Suprapubic skin (tissue), 4 donors: ENCODE measurements around the gene FOXQ1. TPM values are rescaled to one million over a fixed set of nuclear protein-coding genes. Genes with fewer than 3 reads are reported as not detected.

Source experiments
- DNase-seq, 2 donors: peaks; one replicate each; pipeline ENCODE4 v3.0.0-alpha.2; 2019; ENCODE audit warnings: low spot score in 2 of 2
- H3K27ac ChIP-seq: fragments of 200-600 bp; sonication (generic); one replicate; pipeline ENCODE4 v1.5.1; 2019
- H3K27me3 ChIP-seq: fragments of 200-600 bp; sonication (generic); one replicate; pipeline ENCODE4 v1.5.1; 2019
- H3K36me3 ChIP-seq: fragments of 200-600 bp; sonication (generic); one replicate; pipeline ENCODE4 v1.5.1; 2019
- H3K4me1 ChIP-seq: fragments of 200-600 bp; sonication (generic); one replicate; pipeline ENCODE4 v1.5.1; 2019
- H3K4me3 ChIP-seq: fragments of 200-600 bp; sonication (generic); one replicate; pipeline ENCODE4 v1.5.1; 2019; ENCODE audit warnings: mild to moderate bottlenecking
- H3K9me3 ChIP-seq: fragments of 200-600 bp; sonication (generic); one replicate; pipeline ENCODE4 v1.5.1; 2019
- CTCF ChIP-seq, 2 donors: fragments of 200-600 bp in 1 of 2; fragments of 450-650 bp in 1 of 2; sonication (generic) in 1 of 2; IDR thresholded peaks; one replicate each; pipeline ENCODE4 v1.5.1; 2016 to 2019; ENCODE audit warnings: antibody characterized with exemption in 2 of 2, mild to moderate bottlenecking in 1 of 2, moderate library complexity in 1 of 2
- EP300 ChIP-seq: sonication (generic); formaldehyde crosslinking; IDR thresholded peaks from one replicate; pipeline ENCODE4 v1.6.1; 2017; ENCODE audit warnings: antibody characterized with exemption
- POLR2A ChIP-seq, 2 donors: fragments of 450-650 bp; IDR thresholded peaks; one replicate each; pipeline ENCODE4 v1.6.1; 2017; ENCODE audit warnings: antibody characterized with exemption in 2 of 2, mild to moderate bottlenecking in 2 of 2, moderate library complexity in 2 of 2
- POLR2AphosphoS5 ChIP-seq, 3 donors: sonication (generic); formaldehyde crosslinking; IDR thresholded peaks; one replicate each; pipeline ENCODE4 v1.6.1; 2017; ENCODE audit warnings: antibody characterized with exemption in 3 of 3
- WGBS: methylation state at CpG from one replicate; pipeline ENCODE4 v1.1.5; 2018; 5-methylcytosine and 5-hydroxymethylcytosine counted together
- total RNA-seq, 4 donors: library from RNA; depleted of rRNA; stranded (reverse); fragments of >200 nt; gene quantifications; one replicate each; pipeline ENCODE4 v1.1.0, GENCODE V29; 2016

The FOXQ1 gene
- total RNA-seq, 4 donors from 2014 or later = 45.4 to 101 (median 80.0) TPM

DNA sequence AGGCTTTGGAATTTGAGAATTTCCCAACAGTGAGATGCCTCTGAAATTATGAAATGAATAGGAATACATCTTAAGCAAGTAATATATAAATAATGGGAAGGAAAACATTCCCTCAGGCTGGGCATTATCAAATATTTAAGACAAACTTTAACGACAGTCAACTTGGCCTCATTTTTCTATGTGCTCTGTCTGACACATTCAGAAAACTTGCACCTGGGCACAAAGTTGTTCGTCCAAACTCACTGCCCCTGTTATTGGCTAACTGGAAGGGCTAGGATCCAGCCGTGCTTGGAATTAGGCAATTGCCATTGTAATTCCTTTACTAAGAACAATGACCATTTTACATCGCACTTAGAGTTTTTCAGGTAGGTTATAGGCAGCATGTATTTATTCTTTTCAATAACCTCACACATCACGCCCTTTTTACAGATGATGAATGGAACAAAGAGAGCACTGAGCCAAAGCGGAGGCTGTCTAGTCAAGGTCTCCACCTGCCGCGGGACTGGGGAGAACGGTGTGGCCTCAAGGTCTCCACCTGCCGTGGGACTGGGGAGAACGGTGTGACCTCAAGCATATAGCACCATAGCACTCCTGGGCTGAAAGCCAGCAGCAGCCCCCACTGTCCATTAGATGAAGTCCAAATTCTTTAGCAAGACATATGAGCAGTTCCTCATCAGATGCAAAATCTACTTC lies 40.7 kb upstream of the FOXQ1 start:
- WGBS = 84% methylated on average over 11 of the region's 11 CpGs
- peaks cover 5% of the 10 kb centered on the region for H3K27me3 ChIP-seq
- no peaks in the 10 kb centered on the region for H3K4me1 ChIP-seq
- no peak overlapping the region for H3K4me3 ChIP-seq
- TF ChIP-seq POLR2AphosphoS5 (IDR thresholded peaks at IDR 0.05) (no peak), EP300 (no peak), CTCF (IDR thresholded peaks at IDR 0.05) (no peak), POLR2A (IDR thresholded peaks at IDR 0.05) (no peak)
- no peaks in the 10 kb centered on the region for H3K9me3 ChIP-seq
- no peak for DNase-seq
- H3K27ac ChIP-seq = no peak overlapping the region
- no peaks in the 10 kb centered on the region for H3K36me3 ChIP-seq

DNA sequence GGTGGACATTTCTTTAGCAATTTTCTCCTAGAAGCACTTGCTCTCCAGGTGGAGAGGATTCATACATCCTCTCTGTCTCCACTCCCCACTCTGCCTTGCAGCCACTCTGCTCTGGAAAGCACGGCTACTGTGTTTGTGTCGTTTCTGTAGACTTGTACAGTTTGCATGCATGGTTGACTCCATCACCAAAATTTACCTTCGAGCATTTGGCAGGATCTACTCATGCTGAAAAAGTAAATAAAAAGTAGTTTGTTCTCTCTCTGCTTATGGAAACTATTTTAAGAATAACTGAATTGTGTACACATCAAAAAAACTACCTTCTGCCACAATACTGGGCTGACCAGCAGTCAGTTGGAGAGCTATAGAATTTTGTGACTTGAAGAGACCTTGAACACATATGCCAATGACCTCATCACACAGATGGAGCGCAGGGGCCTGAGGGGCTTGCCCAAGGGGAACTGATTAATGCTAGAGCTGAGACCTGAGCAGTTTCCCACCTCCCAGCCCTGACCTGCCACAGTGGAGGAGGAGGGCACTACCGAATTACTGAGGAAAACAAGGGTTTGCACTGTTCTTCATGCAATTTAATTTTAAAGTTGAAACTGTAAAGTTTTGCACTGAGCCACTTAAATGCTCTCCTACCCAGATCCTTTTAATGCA lies 33.7 kb upstream of the FOXQ1 start:
- H3K27me3 ChIP-seq = peaks cover 7% of the 10 kb centered on the region
- TF ChIP-seq EP300 = no peak
- no peak for TF ChIP-seq POLR2A (IDR thresholded peaks at IDR 0.05)
- no peak for TF ChIP-seq POLR2AphosphoS5 (IDR thresholded peaks at IDR 0.05)
- no peak for TF ChIP-seq CTCF (IDR thresholded peaks at IDR 0.05)
- no peaks in the 10 kb centered on the region for H3K9me3 ChIP-seq
- WGBS = 71% methylated on average over 5 of the region's 5 CpGs
- no peak overlapping the region for H3K4me3 ChIP-seq
- H3K4me1 ChIP-seq = no peaks in the 10 kb centered on the region
- no peaks in the 10 kb centered on the region for H3K36me3 ChIP-seq
- H3K27ac ChIP-seq = no peak overlapping the region
- no peak for DNase-seq

GRCh38 chr6:1279065-1279464 lies 32.8 kb upstream of the FOXQ1 start:
- Histone ChIP-seq H3K27me3 (peaks cover 7% of the 10 kb centered on the region), H3K4me1 (no peaks in the 10 kb centered on the region), H3K36me3 (no peaks in the 10 kb centered on the region), H3K27ac (no peak overlapping the region), H3K4me3 (no peak overlapping the region), H3K9me3 (no peaks in the 10 kb centered on the region)
- no peak for DNase-seq
- 91% methylated on average over 4 of the region's 4 CpGs for WGBS
- TF ChIP-seq POLR2AphosphoS5 (IDR thresholded peaks at IDR 0.05) = no peak
- TF ChIP-seq EP300 = no peak
- TF ChIP-seq POLR2A (IDR thresholded peaks at IDR 0.05) = no peak

GRCh38 chr6:1280666-1281300 lies 31.1 kb upstream of the FOXQ1 start:
- 91% methylated on average over 8 of the region's 8 CpGs for WGBS
- no peaks in the 10 kb centered on the region for H3K36me3 ChIP-seq
- no peaks in the 10 kb centered on the region for H3K9me3 ChIP-seq
- H3K27ac ChIP-seq = no peak overlapping the region
- DNase-seq = no peak
- peaks cover 7% of the 10 kb centered on the region for H3K27me3 ChIP-seq
- peaks cover 1% of the 10 kb centered on the region for H3K4me1 ChIP-seq
- TF ChIP-seq EP300 (no peak), POLR2A (IDR thresholded peaks at IDR 0.05) (no peak), CTCF (IDR thresholded peaks at IDR 0.05) (no peak), POLR2AphosphoS5 (IDR thresholded peaks at IDR 0.05) (no peak)
- H3K4me3 ChIP-seq = no peak overlapping the region

DNA sequence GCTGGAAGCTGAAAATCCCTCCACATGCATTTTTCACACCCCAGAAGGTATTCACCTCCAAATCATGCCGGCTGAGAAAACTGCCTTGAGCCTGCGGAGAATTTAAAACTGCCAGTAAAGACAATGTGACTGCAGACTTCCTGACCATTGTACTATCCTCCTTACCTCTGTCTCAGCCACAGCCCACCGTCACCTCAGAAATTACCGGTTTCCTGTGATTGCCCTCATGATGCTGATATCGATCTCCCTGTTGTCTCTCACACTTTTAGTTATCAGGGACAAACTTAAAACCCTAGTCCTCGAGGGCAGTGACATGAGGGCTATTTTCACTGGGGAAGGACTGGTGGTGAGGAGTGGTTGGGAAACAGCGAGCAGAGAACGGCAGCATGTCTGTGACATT lies 30.2 kb upstream of the FOXQ1 start:
- Histone ChIP-seq H3K27ac (no peak overlapping the region), H3K36me3 (no peaks in the 10 kb centered on the region), H3K9me3 (no peaks in the 10 kb centered on the region), H3K4me1 (peaks cover 3% of the 10 kb centered on the region), H3K27me3 (peaks cover 7% of the 10 kb centered on the region), H3K4me3 (no peak overlapping the region)
- WGBS = 79% methylated on average over 7 of the region's 8 CpGs
- no peak for DNase-seq
- TF ChIP-seq POLR2A (IDR thresholded peaks at IDR 0.05) = no peak
- no peak for TF ChIP-seq POLR2AphosphoS5 (IDR thresholded peaks at IDR 0.05)
- TF ChIP-seq EP300 = no peak
- no peak for TF ChIP-seq CTCF (IDR thresholded peaks at IDR 0.05)
